NCI-H1417 (cell line): ENCODE results near the gene DTHD1.

Experiments used
- DNase-seq, 3 experiments: peaks; one replicate each; lab custom pipeline; 2025; lab: John Stamatoyannopoulos, UW

DTHD1 gene

DNA sequence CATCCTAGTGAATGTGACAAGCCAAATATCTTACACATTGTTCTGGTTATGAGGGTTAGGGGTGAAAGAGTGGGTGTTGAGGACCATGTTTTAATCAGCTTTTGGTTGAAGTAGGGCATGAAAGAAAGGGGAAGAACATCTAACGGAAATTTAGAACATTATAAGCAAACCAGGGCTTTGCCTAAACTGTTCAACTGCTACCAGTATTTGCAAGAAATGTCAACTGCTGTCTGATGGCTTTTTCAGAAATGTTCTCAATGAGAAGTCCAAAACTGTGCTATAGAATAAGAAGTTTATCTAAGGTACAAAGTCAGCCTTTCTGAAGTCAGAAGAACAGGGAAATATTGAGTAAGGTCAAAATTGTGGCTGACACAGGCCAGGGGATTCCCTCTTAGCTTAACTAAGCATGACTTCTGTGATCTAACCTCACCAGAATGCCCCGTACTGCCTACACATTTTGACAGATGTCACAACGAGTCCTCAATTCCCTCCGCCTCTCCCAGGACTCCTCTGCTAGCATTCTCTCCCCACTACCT, 67.1 kb downstream of the DTHD1 start:
- no peak for DNase-seq

DNA sequence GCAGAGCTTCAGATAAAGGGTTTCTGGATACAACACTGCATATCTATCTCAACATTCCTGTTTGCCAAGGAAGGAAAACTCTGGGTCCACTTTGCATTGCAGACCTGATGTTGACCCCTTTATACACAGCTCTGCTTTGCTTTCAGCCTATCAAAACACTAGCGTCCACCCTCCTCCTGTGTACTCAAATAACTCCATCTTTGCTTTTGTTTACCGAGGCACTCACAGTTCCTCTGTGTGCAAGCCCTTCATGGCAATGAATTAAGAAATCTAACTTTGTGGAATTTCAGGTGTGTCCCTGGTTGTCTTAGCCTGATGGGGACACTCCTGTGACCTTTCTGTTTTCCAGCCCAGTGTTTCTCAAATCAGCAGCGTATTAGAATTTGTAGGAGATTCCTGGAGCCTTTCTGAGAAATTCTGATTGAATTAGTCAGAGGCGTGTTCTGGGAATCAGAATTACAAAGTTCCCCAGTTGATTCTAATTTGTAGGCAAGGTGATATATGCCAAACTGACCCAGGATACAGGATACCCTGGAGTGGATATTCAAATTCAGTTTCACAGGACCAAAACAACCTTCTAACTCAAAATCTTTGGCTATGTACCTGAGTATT, 68.6 kb downstream of the DTHD1 start:
- DNase-seq, result peak in 1 of 3 experiments; percentile 14

DNA sequence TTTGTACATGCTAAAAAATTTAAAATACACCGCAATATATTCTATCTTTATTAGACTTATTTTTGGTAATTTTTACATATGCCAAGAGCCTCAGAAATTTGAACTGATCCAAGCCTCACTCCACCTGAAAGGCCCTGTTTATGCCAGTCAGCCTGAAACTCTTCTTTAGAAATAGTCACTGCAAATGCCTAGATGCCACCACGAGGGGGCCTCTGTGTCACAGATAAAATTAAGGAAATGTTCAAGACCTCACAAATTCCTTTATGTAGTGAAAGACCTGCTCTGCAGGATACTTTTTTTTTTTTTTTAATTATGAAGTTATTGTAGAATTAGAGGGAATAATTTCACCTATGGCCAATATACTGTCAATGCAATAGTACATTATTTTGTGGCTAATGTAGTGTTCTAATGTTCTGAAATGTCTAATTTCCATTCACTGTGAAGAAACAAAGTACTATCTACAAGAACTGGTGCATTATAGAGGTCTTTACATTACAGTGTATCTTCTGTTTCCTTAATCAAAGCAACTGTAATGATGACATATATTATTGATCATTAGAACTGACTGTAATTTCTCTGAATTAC, 69.8 kb downstream of the DTHD1 start:
- peak; percentile 21 to 75 (median 68) for DNase-seq

DNA sequence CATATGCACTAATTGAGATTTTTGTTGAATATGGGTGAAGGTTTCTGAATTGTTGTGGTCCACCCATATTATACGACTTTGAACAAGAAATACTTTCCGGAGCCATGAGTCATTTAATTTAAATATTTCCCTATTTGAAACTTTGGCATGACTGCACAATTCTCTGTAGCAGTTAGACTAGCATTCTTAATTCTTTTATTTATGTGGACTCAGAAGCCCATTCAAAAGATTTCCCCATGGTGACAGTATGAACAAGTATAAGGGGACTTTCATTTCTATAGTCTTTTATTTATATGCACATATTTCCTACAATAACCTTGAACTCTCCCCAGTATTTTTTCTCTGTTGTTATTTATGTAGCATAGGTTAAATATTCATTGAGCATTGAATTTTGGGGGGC, 72.6 kb downstream of the DTHD1 start:
- DNase-seq, result no peak

DNA sequence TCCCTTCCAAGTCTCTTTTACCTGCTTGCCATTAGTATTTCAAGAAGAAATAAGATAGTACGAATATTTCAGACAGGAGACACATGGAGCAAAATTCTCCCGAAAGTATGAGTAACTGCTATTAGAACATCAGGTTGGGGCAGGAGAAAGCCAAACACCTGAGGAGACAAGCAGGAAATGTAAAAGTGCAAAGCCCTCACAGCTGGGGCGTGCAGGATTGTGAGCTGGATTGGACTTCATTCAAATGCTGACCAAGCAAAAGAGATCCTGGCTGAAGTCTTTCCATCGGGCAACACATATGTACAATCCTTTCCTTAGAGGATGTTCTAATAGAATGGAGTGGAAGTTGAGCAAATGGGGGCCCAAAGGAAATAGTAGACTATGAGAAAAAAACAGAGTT, 76.8 kb downstream of the DTHD1 start:
- no peak for DNase-seq

DNA sequence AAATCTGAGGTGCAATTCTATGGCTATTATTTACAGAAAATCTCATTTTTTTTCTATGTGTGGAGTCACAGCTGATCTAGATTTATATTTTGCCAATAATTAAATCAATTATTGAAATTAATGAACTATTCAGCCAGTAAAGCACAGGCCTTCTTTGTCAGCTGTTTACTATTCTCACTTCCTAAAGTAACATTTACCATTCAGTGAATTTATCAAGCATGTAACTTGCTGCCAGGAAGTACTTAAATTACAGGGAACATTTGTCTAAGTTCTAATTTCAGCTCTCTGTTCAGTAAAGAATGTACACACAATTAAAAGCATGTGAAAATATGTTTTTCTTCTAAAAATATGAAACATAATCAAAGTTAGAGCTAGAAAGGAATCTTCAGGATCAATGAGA, 79.3 kb downstream of the DTHD1 start:
- DNase-seq, result no peak

DNA sequence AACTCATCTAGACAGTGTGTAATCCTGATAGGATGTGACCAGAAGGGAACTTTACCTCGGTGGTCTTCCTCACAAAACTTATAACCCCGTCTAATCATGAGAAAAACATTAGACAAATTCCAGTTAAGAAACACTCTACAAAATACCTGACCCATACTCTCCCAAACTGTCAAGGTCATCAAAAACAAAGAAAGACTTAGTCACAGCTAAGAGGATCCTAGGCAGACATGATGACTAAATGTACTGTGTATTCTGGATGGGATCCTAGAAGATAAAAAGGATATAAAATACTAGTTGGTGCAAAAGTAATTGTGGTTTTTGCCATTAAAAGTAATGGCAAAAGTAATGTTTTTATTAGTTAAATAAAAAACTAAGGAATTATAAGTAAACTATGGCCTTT, 81.6 kb downstream of the DTHD1 start:
- DNase-seq, result no peak

DNA sequence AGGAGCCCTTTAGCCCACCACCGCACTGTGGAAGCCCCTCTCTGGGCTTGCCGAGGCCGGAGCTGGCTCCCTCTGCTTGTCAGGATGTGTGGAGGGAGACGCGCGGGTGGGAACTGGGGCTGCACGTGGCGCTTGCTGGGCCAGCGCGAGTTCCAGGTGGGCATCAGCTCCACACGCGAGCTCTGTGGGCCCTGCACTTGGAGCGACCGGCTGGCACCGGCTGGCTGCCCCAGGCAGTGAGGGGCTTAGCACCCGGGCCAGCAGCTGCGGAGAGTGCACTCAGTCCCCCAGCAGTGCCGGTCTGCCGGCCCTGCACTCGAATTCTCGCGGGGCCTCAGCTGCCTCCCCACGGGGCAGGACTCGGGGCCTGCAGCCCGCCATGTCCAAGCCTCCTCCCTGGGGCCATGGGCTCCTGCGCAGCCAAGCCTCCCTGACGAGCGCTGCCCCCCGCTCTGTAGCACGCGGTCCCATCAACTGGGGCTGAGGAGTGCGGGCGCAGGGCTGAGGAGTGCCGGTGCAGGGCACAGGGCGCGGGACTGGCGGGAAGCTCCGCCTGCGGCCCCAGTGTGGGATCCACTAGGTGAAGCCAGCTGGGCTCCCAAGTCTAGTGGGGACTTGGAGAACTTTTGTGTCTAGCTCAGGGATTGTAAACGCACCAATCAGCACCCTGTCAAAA, 93.6 kb downstream of the DTHD1 start:
- no peak for DNase-seq

DNA sequence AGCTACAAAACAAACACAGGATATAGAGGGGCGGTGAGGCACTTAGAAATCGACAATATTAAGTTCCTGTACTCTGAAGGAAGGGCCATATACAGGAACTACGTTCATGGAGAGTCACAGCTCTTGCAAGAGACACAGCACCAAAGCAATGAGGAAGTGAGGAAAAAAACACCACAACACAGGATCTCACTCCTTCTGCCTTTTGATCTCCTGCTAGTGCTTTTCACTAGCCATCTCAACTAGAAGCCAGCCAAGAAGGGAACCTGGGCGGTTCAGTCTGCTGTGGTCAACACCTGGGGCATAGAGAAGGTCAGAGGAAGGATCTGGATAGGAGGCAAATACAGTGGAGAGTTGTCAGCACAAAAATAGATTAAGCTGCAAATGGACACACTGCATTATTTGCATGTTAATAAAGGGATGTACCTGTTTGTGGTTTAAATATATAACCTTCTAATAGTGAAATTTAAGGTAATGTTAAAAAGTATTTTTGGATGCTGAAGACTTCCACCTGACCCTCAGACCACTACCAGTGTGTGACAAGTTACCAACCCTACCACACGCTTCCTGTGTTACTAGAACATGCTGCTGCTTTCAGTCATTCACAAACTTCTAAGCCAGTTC, 104.6 kb downstream of the DTHD1 start:
- no peak for DNase-seq

DNA sequence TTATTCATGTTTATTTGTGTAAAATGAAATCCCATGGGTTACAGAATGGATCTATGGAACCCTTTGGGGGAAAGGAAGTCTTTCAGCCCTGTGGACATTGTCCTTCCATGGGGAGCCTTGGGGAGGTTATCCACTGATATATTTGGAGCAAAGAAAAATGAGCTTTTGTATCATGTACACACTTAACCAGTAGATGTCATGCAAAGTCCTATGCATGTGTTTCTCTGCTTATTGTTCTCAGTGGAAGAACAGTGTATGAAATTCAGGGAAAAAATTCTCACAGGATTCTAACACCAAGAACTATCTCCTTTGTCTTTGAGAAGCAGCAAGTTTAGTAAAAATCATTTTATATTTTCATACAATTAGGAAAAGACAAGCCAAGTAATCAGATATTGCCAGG, 105.3 kb downstream of the DTHD1 start:
- DNase-seq, result peak in 1 of 3 experiments; percentile 43

DNA sequence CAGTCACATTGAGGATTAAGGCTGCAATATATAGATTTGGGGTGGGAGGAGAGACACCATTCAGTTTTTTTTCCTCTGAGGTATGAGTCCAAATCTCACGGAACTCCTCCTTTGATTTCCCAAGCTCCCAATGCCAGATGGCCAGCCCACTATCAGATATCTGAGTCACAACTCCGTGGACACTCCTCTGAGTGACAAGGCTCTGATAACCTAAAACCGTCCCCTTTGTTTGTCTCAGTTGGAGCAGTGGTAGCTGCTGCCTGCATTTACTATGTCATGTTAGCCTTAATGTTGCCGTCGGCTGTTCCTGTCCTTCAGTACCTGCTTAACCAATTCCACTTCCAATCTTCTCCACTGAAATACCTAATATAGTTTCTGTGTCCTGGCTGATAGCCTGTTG, 107.3 kb downstream of the DTHD1 start:
- DNase-seq, result no peak

DNA sequence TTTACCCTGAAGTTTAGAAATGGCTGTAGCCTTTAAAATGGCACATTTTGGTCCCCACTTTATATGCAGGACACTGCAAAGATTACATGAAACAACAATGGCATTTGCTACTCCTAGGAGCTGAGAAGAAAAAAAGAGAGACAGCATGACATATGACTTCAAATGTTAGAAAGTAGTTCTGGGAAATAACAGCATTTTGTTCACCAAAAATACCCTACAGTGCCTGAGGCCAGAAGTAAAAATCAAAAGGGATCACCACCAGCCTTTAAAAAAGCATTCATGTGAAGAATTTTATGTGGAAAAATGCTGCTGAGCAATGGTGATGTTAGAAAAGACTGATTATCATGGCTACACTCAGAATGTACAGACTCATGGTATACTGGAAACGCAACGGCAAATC, 110.0 kb downstream of the DTHD1 start:
- no peak for DNase-seq

DNA sequence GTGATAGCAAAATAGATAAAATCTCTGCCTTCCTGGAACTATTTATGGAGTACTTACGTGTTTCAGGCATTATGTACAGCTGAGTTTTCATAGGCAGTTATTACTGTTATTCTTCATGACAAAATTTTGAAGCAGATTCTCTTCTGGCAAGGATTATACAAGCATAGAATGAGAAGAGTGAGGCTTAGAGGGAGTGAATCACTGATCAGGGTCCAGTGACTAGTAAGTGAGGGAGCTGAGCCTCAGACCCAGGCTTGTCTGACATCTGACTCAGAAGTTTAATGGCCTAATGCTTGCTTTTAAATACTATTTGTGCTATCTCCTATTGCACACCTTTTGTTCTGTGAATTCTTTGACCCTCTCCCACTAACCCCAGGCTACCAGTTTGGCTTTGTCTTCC, 110.6 kb downstream of the DTHD1 start:
- DNase-seq, result no peak

DNA sequence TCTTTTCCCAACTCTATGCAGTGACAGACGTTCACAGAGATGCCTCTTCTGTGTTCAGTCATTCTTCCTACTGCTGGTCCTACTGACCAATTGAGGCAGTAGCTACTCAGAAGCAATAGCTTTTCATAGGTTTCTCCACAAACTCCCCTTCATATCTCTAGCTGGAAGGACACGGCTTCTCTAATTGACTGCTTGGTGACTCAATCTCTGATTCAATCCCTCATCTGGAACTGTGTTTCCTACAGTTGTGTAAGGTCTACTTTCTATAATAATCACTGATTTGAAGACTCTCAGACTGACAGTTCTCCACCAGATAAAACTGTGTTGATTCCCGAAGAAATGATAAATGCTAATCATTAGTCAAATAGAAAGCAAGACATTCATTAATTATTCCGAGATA, 111.5 kb downstream of the DTHD1 start:
- no peak for DNase-seq
